ENCODE results near the gene ZBTB37. TPM values are rescaled to one million over a fixed set of nuclear protein-coding genes. Genes with fewer than 3 reads are reported as not detected.

Gene ZBTB37
- total RNA-seq, 1 experiment from 2014 or later, result 12.0 TPM

- H3K9me3 ChIP-seq (ENCODE audit: control insufficient read depth, low read depth, low read length), result no peaks in the 10 kb centered on the region
- no peaks in the 10 kb centered on the region for H3K23me2 ChIP-seq (ENCODE audit: insufficient read length, low read depth, low read length, poor library complexity, severe bottlenecking)
- H3K27me3 Mint-ChIP-seq (ENCODE audit: low read depth), result no peaks in the 10 kb centered on the region
- H3K9ac ChIP-seq (ENCODE audit: extremely low read depth, insufficient read length, low read length), result no peak overlapping the region
- H3K4me3 Mint-ChIP-seq, result no peak overlapping the region
- H3K27me3 ChIP-seq (ENCODE audit: insufficient read depth, low read length), result no peaks in the 10 kb centered on the region
- H3K27ac Mint-ChIP-seq, result no peak overlapping the region
- H3K18ac ChIP-seq (ENCODE audit: insufficient read length, low read depth, low read length), result no peak overlapping the region
- H3K14ac ChIP-seq (ENCODE audit: insufficient read depth, low read length), result no peak overlapping the region
- no peaks in the 10 kb centered on the region for H3K9me3 Mint-ChIP-seq
- H2BK15ac ChIP-seq (ENCODE audit: low read depth, low read length), result no peak overlapping the region
- H3K4me2 ChIP-seq (ENCODE audit: insufficient read depth, insufficient read length, low read length), result no peak overlapping the region
- no peak overlapping the region for H4K8ac ChIP-seq (replicated peaks; ENCODE audit: insufficient read length, low read depth, low read length)
- no peak overlapping the region for H4K5ac ChIP-seq (ENCODE audit: insufficient read length, low read depth, low read length)
- H3K56ac ChIP-seq (ENCODE audit: insufficient read length, low read depth, low read length), result no peak overlapping the region
- 100% methylated on average over 1 of the region's 3 CpGs for WGBS (ENCODE audit: extremely low coverage, insufficient read length, low lambda C conversion rate)
- DNase-seq, result no peak
- no peak overlapping the region for H3K4ac ChIP-seq (ENCODE audit: low read depth, low read length)
- H3K79me2 ChIP-seq (ENCODE audit: insufficient read depth, low read length), result no peaks in the 10 kb centered on the region
- no peak overlapping the region for H3K27ac ChIP-seq (ENCODE audit: insufficient read length, low read depth, low read length)
- H2BK12ac ChIP-seq (ENCODE audit: insufficient read length, low read depth, low read length), result no peak overlapping the region
- H2AK5ac ChIP-seq (ENCODE audit: insufficient read length, low read length), result no peak overlapping the region
- no peak overlapping the region for H3T11ph ChIP-seq (ENCODE audit: low read length)
- H2BK120ac ChIP-seq (ENCODE audit: low read depth, low read length, poor library complexity, severe bottlenecking), result no peak overlapping the region
- no peaks in the 10 kb centered on the region for H3K79me1 ChIP-seq (ENCODE audit: insufficient read depth, low read depth, low read length, poor library complexity, severe bottlenecking)
- no peak overlapping the region for H2AFZ ChIP-seq (ENCODE audit: low read length)
- no peak for TF ChIP-seq CTCF (conservative IDR thresholded peaks at IDR 0.05)
- no peaks in the 10 kb centered on the region for H4K20me1 ChIP-seq (ENCODE audit: control insufficient read depth, insufficient read depth, insufficient read length)
- H4K91ac ChIP-seq (ENCODE audit: insufficient read length, low read depth, low read length), result no peak overlapping the region
- H3K36me3 Mint-ChIP-seq (ENCODE audit: insufficient read depth in 1 of 3, low read depth in 3 of 3), result peaks cover 0 to 4% (median 2%) of the 10 kb centered on the region in 3 experiments; a peak in 3 of 7 replicates
- H2BK20ac ChIP-seq (ENCODE audit: low read depth, low read length, poor library complexity, severe bottlenecking), result no peak overlapping the region
- no peak overlapping the region for H2BK5ac ChIP-seq (ENCODE audit: insufficient read length, low read length)
- no peak overlapping the region for H3K23ac ChIP-seq (ENCODE audit: insufficient read length, low read depth, low read length)
- H3K4me1 Mint-ChIP-seq, result peaks cover 19 to 37% of the 10 kb centered on the region in 2 experiments
- peaks cover 4% of the 10 kb centered on the region; the same call in 1 of the 2 replicates for H3K4me1 ChIP-seq (ENCODE audit: insufficient read depth, low read length)
Observed at GRCh38 chr1:173900992-173901391, 32.8 kb downstream of the ZBTB37 start.
